Coronary artery (tissue), 2 donors: ENCODE measurements around the gene BTBD6.

Experiments used
- DNase-seq: peaks from one replicate; pipeline ENCODE4 v3.0.0-alpha.2; 2017; ENCODE audit warnings: low spot score
- H3K27ac ChIP-seq, 2 donors: fragments of 200-600 bp; sonication (generic); one replicate each; pipeline ENCODE4 v1.5.1; 2016 to 2019
- H3K4me3 ChIP-seq: fragments of 200-600 bp; sonication (generic); 2 replicates; pipeline ENCODE4 v1.5.1; 2016; ENCODE audit warnings: mild to moderate bottlenecking, moderate library complexity
- TF ChIP-seq, protein P1 (sequence below): fragments of 200-600 bp; sonication (generic); IDR thresholded peaks from one replicate; pipeline ENCODE4 v1.5.1; 2019; ENCODE audit warnings: antibody characterized with exemption

Gene BTBD6

DNA sequence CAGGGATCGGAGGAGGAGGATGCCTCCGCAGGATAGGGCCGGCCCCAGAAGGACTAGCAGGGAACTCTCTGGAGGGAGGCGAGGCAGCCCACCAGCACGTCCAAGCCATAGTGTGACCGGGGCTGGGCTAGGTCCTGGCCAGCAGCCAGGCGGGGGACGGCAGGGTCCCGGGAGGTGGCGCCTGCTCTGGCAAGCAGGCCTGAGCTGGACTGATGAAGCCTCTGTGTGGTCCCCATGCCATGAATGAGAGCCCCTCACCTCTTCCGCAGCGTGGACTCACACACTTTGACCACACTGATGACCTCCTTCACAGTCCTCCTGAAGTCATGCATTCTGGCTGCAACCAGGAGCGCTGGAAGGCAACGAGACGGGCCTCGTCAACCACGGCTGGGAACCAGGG, 19.8 kb upstream of the BTBD6 start:
- no peak overlapping the region for H3K27ac ChIP-seq
- TF ChIP-seq, protein P1, sequence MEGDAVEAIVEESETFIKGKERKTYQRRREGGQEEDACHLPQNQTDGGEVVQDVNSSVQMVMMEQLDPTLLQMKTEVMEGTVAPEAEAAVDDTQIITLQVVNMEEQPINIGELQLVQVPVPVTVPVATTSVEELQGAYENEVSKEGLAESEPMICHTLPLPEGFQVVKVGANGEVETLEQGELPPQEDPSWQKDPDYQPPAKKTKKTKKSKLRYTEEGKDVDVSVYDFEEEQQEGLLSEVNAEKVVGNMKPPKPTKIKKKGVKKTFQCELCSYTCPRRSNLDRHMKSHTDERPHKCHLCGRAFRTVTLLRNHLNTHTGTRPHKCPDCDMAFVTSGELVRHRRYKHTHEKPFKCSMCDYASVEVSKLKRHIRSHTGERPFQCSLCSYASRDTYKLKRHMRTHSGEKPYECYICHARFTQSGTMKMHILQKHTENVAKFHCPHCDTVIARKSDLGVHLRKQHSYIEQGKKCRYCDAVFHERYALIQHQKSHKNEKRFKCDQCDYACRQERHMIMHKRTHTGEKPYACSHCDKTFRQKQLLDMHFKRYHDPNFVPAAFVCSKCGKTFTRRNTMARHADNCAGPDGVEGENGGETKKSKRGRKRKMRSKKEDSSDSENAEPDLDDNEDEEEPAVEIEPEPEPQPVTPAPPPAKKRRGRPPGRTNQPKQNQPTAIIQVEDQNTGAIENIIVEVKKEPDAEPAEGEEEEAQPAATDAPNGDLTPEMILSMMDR: no peak
- H3K4me3 ChIP-seq: no peak overlapping the region
- DNase-seq: no peak

DNA sequence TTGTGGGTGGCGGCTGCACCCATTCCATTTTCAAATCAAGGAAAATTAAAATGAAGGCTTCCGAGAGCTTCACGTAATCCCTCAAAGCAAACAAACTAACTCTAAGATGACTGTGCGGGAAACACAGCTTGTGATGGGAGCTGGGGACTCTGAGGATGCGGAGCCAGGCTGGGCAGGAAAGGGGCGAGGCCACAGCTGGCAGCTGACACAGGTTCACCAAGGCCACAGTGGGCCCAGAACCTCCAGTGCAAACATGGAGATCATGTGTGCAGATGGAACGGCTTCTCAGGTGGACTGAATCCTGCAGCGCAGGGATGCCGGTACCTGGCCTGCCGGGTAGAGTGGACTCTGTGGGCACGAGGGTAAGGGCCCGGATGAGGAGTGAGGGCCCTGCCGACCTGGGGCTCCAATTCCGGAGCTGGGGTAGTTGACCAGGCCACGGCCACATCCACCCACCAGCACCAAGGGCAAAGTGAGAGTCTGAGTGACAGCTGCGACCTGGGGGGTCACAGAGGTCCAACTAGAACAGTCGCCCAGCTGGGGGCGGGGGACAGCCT, 19.2 kb upstream of the BTBD6 start:
- Histone ChIP-seq H3K4me3 (no peak overlapping the region), H3K27ac (no peak overlapping the region)
- DNase-seq: no peak
- TF ChIP-seq, protein P1: no peak

- TF ChIP-seq, protein P1: no peak
- H3K4me3 ChIP-seq: no peak overlapping the region
- no peak overlapping the region for H3K27ac ChIP-seq
- no peak for DNase-seq
Measured at GRCh38 chr14:105240811-105241576, 7.3 kb upstream of the BTBD6 start.

GRCh38 chr14:105241641-105242040, 6.7 kb upstream of the BTBD6 start:
- Histone ChIP-seq H3K4me3 (no peak overlapping the region), H3K27ac (no peak overlapping the region)
- TF ChIP-seq, protein P1: no peak
- DNase-seq: no peak

GRCh38 chr14:105244334-105244733, 4.0 kb upstream of the BTBD6 start:
- H3K27ac ChIP-seq: no peak overlapping the region
- no peak for DNase-seq
- TF ChIP-seq, protein P1: no peak
- H3K4me3 ChIP-seq: no peak overlapping the region

DNA sequence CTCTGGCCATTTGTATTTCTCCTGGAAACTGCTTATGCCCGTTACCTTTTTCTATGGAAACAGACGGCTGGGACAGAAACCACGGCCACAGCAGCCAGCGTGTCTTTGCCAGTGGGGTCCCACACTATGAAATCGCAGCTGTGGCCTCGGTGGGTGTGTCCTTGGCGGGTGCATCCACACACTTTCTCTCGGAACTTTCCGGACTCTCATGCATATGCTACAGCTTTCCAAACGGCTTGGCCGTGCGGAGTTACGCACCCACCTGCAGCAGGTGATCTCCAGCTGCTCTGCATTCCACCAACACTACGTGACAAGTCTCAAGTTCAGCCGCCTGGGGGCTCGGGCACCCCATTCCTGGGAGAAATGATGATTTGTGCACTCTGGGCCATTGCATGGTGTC, 1.3 kb upstream of the BTBD6 start:
- Histone ChIP-seq H3K27ac (no peak overlapping the region), H3K4me3 (no peak overlapping the region)
- DNase-seq: no peak
- TF ChIP-seq, protein P1: no peak
